G401 (cell line): ENCODE measurements around the gene IMPDH1. TPM values are rescaled to one million over a fixed set of nuclear protein-coding genes. Genes with fewer than 3 reads are reported as not detected.
A peak's percentile ranks its signal among the peaks of the same experiment; 100 is the strongest.
"Not testable (repeated sequence)": the region's sequence is repeated elsewhere in the genome, so short reads cannot be mapped to it uniquely, and the experiment has no call there.

ENCODE experiments used
- DNase-seq: peaks from one replicate; pipeline ENCODE4 v3.0.0-alpha.2; 2015; ENCODE audit warnings: low spot score
- in situ Hi-C: cut with HindIII; loops from 2 replicates; pipeline ENCODE4 v1.10.0; 2016; ENCODE audit warnings: low sequenced_read_pairs, mixed read lengths
- total RNA-seq: library from RNA; depleted of rRNA; stranded (reverse); fragments of >200 nt; shearing (Covaris generic); gene quantifications from 2 replicates; pipeline ENCODE4 v1.2.3, GENCODE V29; 2014; rRNA removed

The IMPDH1 gene
- 58.5 and 67.9 TPM in 2 replicates for total RNA-seq

DNA sequence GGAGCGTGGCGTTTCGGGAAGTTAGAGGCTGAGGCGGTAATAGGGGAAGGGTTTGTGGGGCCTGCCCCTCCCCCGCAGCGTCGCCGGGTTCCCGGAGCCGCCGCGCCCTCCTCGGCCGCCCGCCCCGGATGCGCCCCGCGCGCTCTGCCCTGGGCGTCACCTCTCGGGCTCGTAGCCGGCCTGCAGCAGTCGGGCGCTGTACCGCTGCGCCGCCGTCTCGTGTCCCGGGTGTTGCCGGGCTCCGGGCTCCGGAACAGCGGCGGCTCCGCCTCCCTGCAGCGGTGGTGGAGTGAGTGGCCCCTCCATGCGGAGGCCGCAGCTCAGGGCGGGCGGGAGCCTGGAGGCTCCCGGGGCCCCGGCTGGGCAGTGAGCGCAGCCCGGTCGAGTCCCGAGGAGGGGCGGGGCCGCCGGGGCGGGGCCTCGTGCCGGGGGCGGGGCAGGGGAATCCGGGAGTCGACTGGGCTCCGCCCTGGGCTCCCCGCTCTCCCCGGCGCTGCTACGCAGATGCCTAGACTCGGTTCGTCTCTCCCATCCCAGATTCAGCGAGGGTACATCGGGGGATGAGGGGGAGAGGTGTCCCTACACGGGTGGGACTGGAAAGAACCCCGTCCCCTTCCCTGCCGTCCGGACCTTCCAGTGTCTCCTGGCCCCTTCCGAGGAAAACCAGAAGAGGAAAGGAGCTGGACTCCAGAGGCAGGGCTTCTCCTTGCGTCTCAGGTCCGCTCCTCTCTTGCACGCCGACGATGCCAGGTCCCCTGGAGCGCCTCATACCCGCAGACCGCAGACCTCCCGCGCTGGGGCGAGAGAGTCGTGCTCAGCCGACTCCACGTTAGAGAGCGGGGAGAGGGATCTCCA lies at the start of gene IMPDH1:
IMPDH1 (minus strand) TSS at position 387 of the 855 bp plus-strand sequence; CDS start at position 306, 81 bp downstream.
- in situ Hi-C loops = no loop called here
- DNase-seq = peak; percentile 75

DNA sequence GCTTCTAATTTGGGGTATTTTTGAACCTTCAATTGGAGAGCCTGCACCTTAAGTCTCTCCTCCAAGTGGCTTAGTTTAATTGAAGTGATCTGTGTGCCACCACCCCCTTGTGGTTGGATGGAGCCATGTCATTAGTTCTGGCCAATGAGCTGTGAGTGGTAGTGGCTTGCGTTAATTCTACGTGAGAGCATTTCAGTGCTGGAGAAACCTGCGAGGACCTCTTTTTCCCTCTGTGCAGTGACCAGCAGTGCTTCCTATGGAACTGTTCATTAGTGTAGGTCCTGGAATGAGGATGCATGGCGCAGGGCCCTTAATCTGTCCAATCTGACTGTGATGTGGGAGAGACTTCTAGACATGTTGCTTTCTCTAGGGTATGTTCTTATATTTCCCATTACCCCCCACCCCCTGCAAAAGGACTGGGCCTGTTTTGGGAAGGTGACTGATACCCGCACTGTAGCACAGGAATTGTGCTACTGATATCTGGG lies 49.7 kb upstream of the IMPDH1 start:
- peak; percentile 79 for DNase-seq
- in situ Hi-C loops = no loop called here

DNA sequence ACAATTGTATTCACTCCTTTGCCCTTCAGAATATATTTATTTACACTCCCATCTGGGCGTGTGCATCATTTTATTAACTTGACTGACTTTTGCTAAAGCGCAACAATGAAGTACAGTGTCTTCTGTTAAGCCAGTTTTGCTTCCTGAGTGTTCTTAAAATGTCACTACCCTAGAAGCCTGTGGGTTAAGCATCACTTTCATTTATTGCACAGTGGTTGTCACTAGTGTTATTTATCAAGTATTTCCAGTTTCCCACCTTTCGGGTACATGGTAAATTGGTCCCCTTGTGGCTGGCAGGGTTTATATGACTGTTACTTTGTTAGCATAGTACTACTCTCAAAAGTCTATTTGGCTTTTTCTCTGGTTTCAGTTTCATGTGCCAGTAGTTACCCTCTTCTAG lies 49.2 kb upstream of the IMPDH1 start:
- in situ Hi-C loops = no loop called here
- DNase-seq = no peak

DNA sequence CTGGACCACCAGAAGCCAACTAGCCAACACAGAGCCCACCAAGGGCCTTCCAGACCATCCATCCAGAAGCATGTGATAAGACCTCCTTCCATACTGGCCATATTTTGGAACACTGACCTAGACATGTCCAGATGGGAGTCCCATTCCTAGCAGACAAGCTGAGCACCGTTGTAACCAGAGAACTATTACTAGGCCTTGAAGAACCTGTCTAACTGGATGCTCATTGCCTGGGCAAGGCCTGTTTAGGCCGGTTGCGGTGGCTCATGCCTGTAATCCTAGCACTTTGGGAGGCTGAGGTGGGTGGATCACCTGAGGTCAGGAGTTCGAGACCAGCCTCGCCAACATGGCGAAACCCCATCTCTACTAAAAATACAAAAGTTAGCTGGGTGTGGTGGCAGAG lies 47.6 kb upstream of the IMPDH1 start:
- DNase-seq, in situ Hi-C loops: not testable (repeated sequence)

DNA sequence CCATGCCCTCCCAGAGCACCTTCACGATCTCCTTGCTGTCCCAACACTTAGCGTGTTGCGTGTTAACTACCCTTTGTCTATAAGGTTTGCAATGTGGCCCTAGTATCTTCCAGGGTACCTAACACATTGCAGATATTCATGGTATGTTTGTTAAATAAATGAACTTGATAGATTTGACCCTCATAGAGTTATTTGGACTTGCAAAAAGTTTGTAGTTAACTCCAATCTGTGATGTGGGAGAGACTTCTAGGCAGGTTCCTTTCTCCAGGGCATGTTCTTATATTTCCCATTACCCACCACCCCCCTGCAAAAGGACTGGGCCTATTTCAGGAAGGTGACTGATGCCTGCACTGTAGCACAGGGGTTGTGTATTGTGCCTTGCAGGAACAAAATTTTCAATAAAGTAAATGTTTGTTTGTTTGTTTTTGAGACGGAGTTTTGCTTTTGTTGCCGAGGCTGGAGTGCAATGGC lies 46.5 kb upstream of the IMPDH1 start:
- DNase-seq = no peak
- in situ Hi-C loops = no loop called here

DNA sequence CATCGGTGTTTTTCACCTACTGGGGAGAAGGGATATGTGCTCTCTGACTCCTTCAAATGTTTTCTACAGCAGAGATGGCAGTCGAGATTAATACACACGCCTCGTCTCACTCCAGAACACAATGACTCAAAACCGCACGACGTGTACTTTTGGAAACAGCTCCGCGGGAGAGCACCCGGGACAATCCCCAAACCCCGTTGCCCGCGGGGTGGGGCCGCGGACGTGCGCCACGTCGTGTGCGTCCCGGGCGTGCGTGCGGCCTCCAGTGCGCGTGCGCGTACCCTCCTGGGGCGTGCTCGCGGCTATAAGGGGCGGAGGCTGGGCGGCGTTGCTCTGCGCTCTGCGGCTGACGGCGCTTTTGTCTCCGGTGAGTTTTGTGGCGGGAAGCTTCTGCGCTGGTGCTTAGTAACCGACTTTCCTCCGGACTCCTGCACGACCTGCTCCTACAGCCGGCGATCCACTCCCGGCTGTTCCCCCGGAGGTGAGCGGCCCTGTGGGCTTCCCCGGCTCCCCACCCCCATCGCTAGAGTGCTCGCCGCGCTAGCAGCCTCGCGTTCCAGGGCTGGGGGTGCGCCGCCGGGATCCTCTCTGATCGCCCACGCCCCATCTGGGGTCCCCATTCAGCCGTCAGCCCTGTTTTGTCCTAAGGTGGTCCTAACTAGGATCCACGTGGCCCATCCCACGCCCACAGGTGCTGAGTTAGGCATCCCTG lies 45.9 kb upstream of the IMPDH1 start, which contains the start of gene HILPDA:
HILPDA (plus strand) TSS at position 336 of the 712 bp plus-strand sequence. CDS start 1,391 bp downstream, outside the sequence.
- peak; percentile 85 for DNase-seq
- in situ Hi-C loops = no loop called here

DNA sequence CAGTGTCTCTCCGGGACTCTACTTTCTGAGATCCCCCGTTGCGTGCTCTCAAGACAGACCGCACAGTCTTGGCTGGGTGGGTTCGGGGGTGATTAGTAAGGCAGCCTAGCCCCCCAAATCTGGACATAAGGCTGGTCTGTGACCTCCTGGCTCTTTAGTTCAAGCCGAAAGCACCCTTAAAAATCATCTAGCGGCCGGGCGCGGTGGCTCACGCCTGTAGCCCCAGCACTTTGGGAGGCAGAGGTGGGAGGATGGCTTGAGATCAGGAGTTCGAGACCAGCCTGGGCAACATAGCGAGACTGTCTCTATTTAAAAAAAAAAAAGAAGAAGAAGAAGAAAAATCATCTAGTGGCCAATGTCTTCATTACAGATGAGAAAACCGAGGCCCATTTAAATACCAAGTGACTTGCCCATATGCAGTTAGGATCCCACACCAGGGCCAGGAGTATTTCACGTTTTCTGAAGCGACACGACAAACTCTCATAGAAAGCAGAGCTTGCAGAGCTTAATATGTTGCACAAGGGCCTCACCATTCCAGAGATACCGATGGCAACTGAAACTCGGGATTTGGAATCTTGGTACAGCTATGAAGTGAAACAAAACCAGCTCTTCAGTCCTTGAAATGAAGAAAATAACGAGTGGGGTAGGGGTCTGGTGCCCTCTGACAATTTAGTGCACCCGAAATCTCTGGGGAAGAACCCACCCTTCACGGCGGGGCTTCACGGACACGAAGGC lies 45.2 kb upstream of the IMPDH1 start:
- DNase-seq = no peak
- in situ Hi-C loops = no loop called here

DNA sequence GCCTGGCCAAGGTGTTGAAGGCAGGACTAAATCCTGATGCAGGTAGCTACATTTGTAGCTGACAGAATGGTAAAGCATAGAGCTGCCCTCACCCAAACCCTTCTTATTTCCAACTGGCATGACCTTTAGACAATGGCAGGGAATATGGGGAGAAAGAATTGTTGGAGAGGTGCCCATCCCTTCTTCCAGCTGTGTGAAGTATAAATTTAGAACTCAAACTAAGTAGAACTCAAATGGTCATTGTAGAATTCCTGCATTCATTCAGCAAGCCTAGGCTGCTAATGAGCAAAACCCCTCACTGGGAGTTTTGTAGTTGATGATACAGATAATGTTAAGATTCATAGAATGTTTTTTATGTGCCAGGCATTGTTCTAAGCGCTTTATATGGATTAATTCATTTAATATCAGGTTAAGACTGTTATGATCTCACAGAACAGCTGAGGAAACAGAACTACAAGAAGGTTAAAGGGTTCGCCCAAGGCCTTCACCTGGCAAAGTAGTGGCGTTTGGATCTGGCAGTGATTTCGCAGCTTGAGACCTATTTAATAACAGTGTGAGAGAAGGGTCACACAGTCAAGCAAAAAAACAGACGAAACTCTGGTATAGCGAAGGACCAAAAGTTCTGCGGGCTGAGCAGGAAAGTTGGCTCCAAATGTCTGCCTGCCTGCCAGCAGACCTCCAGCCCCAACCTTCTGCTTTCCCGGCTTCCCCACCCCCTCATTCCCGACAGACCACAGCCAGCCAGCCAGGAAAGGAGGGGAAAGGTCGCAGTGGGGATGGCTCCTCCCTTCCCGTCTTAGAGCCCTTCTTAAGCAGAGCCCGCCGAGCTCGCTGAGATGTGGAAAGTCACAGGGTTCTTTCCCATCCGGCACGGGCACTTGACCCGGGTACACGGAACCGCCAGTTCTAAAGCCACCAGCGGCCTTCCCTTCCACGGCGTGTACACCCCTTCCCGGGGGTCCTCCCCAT lies 44.3 kb upstream of the IMPDH1 start:
- in situ Hi-C loops = no loop called here
- peak; percentile 20 for DNase-seq

DNA sequence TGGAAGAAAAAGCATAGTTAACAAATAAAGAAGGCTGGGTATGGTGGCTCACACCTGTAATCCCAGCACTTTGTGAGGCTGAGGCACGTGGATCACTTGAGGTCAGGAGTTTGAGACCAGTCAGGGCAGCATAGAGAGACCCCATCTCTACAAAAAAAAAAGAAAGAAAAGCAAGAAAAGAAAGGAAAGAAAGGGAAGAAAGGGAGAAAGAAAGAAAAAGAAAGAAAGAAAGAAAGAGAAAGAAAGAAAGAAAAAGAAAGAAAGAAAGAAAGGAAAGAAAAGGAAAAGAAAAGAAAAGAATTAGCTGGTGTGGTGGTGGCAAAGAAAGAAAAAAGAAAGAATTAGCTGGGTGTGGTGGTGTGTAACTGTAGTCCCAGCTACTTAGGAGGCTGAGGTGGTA lies 42.8 kb upstream of the IMPDH1 start:
- in situ Hi-C loops = no loop called here
- no peak for DNase-seq

DNA sequence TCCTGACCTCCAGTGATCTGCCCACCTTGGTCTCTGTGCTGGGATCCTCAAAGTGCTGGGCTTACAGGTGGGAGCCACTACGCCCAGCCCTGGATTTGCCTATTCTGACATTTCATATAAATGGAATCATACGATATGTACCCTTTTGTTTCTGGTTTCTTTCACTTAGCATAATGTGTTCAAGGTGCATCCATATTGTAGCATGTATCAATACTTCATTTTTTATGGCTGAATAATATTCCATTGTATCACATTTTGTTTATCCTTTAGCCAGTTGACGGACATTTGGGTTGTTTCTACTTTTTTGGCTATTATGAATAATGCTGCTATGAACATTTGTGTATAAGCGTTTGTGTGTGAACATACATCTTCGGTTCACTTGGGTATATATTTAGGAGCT lies 41.1 kb upstream of the IMPDH1 start:
- no peak for DNase-seq
- in situ Hi-C loops = no loop called here

DNA sequence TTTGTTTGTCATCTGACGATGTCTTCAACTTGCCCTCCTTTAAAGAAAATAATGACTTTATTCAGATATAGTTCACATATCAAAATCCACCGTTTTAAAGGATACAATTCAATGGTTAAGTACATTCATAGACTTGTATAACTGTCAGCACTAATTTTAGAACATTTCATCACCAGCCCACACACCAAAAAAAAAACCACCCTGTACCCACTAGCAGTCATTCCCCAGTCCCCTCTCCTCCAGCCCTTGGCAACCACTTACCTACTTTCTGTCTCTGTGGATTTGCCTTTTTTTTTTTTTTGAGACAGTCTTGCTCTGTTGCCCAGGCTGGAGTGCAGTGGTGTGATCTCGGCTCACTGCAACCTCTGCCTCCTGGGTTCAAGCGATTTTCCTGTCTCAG lies 40.6 kb upstream of the IMPDH1 start:
- DNase-seq = no peak
- in situ Hi-C loops = no loop called here

DNA sequence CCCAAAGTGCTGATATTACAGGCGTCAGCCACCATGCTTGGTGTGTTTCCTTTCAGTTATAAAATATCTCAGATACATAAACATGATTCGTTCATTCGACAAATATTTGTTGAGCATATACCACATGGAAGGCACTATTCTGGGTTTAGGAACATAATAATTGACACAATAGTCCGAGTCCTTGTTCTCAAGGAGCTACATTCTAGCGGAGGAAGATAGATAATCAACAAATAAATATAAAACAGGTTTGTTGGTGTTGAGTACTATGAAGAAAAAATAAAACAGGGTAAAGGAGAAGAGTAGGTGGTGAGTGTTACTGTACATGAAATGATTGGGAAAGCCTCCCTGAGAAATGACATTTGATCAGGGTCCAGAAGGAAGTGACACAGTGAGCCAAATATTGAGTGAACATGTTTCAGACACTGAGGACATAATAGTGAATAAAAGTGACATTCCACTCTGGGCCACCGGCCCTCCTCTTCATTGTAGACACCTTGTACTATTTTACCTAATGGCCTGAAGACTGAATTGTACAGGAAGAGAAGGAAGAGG lies 39.0 kb upstream of the IMPDH1 start:
- no peak for DNase-seq
- in situ Hi-C loops = no loop called here

DNA sequence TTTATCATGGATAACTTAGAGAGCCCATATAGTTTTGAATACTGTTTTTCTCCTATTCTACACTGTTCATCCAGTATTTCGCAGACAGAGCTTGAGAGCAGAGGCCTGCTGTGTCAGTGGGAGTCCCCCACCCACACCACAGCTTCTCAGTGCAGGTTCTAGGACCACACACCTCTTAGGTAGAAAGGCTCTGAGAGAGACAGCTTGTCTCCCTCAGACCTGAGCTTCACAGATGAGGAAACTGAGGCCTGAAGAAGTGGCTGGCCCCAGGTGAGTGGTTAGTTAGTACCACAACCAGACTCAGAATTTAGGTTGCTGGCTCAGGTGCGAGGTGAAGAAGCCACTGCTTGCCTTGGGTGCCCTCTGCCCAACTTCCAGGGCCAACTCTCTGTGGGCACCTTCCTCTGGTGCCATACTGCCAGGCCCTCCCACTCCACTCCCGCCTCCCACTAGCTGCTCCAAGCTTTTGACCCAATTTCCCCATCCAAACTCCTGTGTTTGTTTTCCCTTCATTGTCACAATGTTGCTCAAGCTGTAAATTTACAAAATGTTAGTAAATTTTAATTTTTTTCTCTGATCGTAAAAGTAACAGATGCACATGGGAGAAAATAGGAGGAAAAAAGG lies 38.3 kb upstream of the IMPDH1 start:
- in situ Hi-C loops = no loop called here

DNA sequence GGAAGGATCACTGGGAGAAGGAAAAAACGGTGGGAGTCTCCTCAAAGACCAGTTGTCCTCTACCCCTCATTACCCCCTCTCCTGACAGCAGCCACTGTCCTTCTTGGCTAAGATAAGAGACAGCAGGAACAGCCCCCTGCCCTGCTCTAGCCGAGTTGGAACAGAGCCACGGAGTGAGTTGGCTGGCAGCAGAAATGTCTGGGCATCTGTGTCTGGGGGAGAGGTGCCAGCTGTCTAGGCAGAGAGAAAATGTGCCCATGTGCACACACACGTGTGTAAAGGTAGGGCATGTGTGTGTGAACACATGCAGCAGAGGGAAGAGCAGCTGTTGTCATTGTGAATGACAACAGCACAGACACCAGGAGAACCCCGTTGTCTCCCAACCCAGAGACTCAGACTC lies 36.5 kb upstream of the IMPDH1 start:
- DNase-seq = peak; percentile 32

More for the DNA sequence above, 38.3 kb upstream of the IMPDH1 start:
- DNase-seq = no peak

DNA sequence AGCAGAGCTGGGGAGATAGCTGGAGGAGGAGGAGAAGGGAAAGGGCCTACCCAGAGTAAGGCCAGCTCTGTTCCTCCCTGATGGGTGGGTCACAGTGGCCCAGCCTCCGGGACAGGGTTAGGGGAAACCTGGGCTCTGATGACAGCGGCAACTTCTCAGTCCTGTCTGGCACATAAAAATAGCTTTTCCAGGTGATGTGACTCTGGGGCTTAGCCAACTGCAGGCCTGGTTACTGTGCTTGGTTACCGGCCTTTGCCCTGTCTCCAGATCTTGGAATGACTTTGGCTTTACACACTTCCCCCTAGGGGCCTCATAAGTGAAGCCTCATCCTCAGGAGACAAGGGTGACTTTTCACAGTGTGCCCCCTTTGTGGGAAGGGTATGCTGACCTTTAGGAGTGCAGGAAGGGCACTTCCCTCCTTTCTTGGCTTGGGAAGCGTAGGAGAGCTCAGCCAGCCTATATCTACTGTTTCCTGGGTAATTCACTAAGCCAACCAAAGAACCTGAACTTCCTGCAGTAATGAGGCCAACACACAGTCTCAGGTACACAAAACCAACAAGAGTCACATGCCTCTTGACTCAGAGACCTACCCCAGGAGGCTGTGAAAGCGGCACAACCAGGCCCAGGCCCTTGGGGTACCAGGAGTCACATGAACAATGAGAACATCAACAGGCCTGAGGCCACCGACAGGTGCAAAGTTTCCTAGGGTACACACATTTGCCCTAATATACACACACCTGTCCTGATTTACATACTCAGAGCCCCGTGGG lies 34.2 kb upstream of the IMPDH1 start:
- in situ Hi-C loops = no loop called here
- DNase-seq = no peak

More for the DNA sequence above, 36.5 kb upstream of the IMPDH1 start:
- in situ Hi-C loops = no loop called here

DNA sequence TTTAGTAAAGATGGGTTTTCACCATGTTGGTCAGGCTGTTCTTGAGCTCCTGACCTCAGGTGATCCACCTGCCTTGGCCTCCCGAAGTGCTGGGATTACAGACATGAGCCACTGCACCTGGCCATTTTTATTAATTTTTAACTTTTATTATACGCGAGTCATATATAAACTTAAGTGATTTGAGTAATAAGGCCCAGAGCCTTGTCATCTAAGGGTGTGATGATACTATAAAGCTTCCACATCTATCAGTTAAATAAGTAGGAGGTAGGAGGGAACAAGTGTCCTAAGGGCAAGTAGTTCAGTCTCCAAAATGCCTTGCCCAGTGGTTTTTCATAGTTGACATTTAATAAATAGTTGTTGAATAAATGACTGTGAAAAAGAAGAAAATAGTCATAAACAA lies 32.6 kb upstream of the IMPDH1 start:
- in situ Hi-C loops = no loop called here

More for the DNA sequence above, 32.6 kb upstream of the IMPDH1 start:
- no peak for DNase-seq
